ENCODE data around the gene KCTD21.

- TF ChIP-seq, protein P1, sequence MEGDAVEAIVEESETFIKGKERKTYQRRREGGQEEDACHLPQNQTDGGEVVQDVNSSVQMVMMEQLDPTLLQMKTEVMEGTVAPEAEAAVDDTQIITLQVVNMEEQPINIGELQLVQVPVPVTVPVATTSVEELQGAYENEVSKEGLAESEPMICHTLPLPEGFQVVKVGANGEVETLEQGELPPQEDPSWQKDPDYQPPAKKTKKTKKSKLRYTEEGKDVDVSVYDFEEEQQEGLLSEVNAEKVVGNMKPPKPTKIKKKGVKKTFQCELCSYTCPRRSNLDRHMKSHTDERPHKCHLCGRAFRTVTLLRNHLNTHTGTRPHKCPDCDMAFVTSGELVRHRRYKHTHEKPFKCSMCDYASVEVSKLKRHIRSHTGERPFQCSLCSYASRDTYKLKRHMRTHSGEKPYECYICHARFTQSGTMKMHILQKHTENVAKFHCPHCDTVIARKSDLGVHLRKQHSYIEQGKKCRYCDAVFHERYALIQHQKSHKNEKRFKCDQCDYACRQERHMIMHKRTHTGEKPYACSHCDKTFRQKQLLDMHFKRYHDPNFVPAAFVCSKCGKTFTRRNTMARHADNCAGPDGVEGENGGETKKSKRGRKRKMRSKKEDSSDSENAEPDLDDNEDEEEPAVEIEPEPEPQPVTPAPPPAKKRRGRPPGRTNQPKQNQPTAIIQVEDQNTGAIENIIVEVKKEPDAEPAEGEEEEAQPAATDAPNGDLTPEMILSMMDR (IDR thresholded peaks at IDR 0.05) = no peak
- no peak for TF ChIP-seq POLR2A (IDR thresholded peaks at IDR 0.05)
These were observed 8.9 kb downstream of the KCTD21 start for GRCh38 chr11:78179459-78180071.
